GM18861 (cell line): Measurements from ENCODE around the gene PRPF6.
"Not testable (repeated sequence)": the region's sequence is repeated elsewhere in the genome, so short reads cannot be mapped to it uniquely, and the experiment has no call there.

ENCODE experiments used
- ATAC-seq: cut with Tn5 transposase; IDR thresholded peaks from one replicate; pipeline ENCODE4 v1.9.1; 2021; ENCODE audit not compliant: unreplicated experiment

The PRPF6 gene

GRCh38 chr20:63959699-63960075, 21.2 kb upstream of the PRPF6 start:
- no peak for ATAC-seq

GRCh38 chr20:63960654-63961621, 20.0 kb upstream of the PRPF6 start:
- not testable (repeated sequence) for ATAC-seq

DNA sequence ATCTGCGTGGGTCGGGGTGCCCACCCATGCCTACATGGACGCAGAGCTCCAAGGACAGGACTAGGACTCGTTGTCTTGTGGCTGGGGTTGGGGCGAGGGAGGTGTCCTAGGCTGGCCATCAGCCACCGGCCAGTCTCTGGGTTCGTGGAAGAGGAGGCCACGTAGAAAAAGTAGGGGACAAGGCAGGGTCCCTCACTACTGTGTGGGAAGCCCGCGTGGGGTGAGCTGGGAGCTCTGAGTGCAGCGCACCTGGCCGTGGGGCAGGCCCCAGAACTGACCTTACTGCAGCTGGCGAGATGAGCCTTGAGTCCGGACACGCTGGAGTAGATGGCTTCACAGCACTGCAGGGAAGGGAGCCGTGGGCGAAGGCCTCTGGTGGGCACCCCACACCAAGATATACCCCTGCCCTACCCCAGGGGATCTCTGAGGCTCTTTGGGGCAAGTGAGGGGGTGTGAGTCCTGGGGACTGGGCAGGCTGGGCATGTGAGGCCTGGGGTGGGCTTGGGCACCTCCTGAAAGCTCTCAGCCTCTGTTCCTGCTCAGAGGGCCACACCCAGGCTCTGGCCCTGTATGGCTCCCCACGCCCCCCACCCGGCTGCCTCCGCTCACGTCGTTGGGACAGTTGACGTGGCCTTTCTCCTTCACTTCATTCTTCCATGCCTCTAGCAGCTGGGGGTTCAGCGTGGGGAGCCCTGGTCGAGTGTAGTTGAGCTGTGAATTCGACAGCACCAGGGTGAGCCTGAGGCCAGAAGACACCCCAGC, 19.1 kb upstream of the PRPF6 start:
- ATAC-seq = no peak

DNA sequence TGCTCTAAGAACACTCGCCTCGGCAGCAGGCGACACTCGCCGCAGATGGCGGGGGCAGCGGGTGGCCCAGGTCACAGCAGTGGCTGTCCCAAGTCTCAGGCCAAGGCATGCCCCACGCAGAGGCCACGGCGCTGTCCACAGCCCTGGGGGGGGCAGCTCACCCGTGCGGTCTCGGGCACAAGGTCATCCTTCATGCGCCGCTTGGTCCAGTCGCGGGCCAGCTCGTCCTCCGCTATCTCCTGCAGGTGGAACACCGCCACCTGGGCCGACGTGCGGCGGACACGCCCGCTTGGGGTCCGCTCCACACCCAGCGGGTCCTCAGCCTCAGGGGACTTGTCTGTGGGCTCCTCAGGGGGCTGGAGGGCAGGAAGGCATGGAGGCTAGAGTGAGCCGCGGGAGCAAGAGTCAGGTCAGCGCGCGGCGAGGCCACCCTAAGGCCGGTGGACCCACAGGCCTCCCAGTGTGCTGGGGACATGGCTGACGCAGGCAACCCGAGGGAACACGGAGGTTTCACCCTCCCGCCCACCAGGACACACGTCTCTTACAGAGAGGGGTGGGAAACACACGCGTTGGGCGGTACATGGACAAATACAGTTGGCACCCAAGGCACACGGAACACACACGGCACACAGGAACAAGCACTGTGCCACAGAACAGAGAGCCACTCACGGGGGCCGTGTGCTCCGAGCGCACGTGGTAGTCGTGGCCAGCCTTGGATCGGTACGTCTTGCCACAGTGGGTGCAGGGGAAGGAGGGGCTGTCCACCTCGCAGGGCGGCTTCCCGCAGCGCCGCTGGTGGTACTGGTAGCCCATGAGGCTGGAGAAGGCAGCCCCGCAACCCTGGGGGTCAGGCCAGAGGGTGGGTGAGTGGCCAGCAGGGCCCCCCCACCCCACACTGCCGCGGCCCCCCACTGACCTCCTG, 18.2 kb upstream of the PRPF6 start:
- no peak for ATAC-seq

DNA sequence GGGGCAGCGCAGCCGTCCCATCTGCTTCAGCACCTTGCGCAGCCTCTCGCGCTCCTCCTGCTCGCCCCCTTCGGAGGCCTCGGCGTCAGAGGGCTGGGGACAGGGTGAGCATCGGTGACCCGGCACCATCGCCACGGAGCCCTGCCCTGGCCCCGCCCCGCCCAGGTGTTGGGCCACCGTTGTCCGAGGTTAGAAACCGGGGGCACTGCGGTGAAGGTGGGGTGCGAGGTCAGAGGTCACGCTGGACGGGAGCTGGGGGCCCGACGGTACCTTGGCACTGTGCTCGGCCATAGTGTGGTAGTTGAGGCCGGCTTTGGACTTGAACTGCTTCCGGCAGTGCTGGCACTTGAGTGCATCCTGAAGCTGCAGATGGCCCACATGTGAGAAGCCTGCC, 17.6 kb upstream of the PRPF6 start:
- no peak for ATAC-seq

DNA sequence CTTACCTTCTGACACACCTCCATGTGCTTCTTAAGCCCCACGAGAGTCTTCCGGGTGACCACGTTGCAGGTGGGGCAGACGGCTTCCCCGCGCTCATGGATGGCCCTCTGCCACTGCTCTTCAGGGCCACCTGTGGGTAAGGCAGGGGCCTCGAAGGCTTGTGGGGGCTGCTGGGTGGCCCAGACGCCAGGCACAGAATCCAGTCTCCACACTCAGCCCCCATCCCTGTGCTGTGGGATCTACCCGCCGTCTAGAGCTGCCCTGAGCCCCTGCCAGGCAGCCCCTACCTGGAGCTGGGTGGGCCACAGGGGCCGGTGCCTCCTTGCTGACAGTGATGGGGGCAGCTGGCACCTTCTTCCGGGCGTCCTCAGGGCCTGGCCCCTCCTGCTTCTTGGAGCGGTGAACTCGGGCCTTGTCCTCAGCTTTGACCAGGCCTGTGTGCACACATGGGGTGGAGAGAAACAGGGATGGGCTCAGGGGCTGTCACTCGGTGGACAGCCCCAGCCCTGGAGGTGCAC, 17.1 kb upstream of the PRPF6 start:
- no peak for ATAC-seq

DNA sequence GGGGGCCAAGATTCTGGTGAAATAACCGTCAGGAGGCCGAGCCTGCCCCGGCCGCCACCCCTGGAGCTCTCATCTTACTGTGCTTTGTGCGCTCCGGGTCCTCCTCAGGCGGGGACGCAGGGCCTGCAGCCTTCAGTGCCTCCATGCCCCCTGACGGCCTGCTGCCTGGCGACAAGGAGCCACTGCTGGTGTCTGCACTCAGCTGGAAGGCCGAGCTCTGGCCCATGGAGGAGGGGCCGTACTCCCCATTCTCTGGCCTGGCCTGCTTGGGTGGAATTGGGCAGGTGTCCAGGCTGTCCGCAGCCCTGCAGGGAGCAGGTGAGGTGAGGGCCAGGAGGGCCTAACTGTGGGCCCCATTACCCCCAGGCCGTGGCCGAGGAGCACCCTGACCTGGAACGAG, 16.5 kb upstream of the PRPF6 start:
- ATAC-seq = no peak

GRCh38 chr20:63966172-63966943, 14.6 kb upstream of the PRPF6 start:
- ATAC-seq = no peak

GRCh38 chr20:63966944-63967322, 14.0 kb upstream of the PRPF6 start:
- no peak for ATAC-seq

GRCh38 chr20:63967330-63968135, 13.4 kb upstream of the PRPF6 start:
- ATAC-seq = no peak

- no peak for ATAC-seq
These were observed 12.6 kb upstream of the PRPF6 start for GRCh38 chr20:63968136-63968927.

GRCh38 chr20:63968928-63969760, 11.8 kb upstream of the PRPF6 start:
- ATAC-seq = no peak

- no peak for ATAC-seq
These were observed 10.9 kb upstream of the PRPF6 start, which contains the start of gene ZNF512B for GRCh38 chr20:63969838-63970713. Gene ZNF512B (minus strand): TSS chr20:63969930. CDS start chr20:63967950, 1,980 bp downstream.

- ATAC-seq = no peak
These were observed 10.1 kb upstream of the PRPF6 start for GRCh38 chr20:63970714-63971431.

DNA sequence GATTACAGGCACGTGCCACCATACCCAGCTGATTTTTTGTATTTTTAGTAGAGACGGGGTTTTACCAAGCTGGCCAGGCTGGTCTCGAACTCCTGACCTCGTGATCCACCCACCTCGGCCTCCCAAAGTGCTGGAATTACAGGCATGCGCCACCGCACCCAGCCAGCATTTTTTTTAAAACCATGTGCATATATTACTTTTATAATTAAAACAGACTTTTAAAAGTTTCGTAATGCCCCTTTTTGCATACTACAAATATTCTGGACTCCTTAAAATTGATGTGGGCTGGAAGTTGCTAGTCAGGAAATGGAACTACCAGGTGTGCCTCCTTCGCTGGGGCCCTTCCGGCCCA, 9.0 kb upstream of the PRPF6 start:
- not testable (repeated sequence) for ATAC-seq
